ENCODE results near the gene PLCB1. TPM values are rescaled to one million over a fixed set of nuclear protein-coding genes. Genes with fewer than 3 reads are reported as not detected.
A peak's percentile ranks its signal among the peaks of the same experiment; 100 is the strongest.

PLCB1 gene
- total RNA-seq, 1 donor from 2014 or later: 10.7 TPM

DNA sequence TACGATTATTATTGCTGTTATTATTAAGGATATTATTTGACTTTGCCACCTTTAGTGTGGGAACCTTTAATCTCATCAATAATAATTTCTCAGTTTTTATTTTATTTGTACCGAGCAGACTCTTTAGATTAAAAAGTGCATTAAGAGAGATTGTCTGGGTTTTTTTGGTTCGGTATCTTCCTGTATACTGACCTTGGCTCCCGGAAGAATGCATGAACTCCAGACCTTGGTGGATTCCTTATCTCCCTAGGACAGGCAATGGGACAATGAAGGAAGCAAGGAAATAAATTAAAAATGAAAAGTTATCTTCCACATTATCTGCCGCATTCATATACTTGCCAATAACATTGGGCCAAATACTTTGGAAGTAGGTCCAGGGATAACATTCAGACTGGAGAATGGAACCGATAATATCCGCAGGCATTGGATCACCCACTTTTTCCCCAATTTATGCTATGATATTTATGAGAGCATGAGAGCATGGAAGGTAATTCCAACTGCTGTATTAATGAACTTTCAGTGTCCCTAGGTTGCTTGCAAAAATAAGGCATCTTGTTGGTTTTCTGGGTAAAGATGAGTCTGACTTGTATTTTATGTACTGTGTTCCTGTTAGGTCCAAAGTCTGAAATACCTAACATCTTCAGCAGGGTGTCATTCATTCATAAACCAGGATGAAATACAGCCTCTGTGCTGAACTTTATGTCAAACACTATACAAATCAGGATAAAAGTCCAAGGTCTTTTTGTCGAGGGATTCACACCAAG lies 232.1 kb downstream of the PLCB1 start:
- no peaks in the 10 kb centered on the region for H3K79me2 ChIP-seq (ENCODE audit: insufficient read depth, low read length)
- no peaks in the 10 kb centered on the region for H4K20me1 ChIP-seq (ENCODE audit: insufficient read depth, low read length)
- no peak for TF ChIP-seq EZH2 (IDR thresholded peaks at IDR 0.05; ENCODE audit: insufficient read depth, low read length)
- TF ChIP-seq, protein P1, sequence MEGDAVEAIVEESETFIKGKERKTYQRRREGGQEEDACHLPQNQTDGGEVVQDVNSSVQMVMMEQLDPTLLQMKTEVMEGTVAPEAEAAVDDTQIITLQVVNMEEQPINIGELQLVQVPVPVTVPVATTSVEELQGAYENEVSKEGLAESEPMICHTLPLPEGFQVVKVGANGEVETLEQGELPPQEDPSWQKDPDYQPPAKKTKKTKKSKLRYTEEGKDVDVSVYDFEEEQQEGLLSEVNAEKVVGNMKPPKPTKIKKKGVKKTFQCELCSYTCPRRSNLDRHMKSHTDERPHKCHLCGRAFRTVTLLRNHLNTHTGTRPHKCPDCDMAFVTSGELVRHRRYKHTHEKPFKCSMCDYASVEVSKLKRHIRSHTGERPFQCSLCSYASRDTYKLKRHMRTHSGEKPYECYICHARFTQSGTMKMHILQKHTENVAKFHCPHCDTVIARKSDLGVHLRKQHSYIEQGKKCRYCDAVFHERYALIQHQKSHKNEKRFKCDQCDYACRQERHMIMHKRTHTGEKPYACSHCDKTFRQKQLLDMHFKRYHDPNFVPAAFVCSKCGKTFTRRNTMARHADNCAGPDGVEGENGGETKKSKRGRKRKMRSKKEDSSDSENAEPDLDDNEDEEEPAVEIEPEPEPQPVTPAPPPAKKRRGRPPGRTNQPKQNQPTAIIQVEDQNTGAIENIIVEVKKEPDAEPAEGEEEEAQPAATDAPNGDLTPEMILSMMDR (IDR thresholded peaks at IDR 0.05; ENCODE audit: insufficient read depth, low read depth, low read length): no peak
- H3K4me2 ChIP-seq (ENCODE audit: low read length): no peak overlapping the region
- H3K9me3 ChIP-seq (ENCODE audit: insufficient read depth, low read depth, low read length): no peaks in the 10 kb centered on the region
- H3K27me3 ChIP-seq (ENCODE audit: insufficient read depth, low read length): no peaks in the 10 kb centered on the region
- FAIRE-seq (no peak), DNase-seq (ENCODE audit: low read depth) (no peak)
- H3K4me3 ChIP-seq (ENCODE audit: insufficient read depth, low read depth, low read length): no peak overlapping the region
- no peak overlapping the region for H2AFZ ChIP-seq (ENCODE audit: low read depth, low read length)
- no peak overlapping the region for H3K9ac ChIP-seq (ENCODE audit: low read length)
- no peaks in the 10 kb centered on the region for H3K36me3 ChIP-seq (ENCODE audit: insufficient read depth, low read length)
- no peaks in the 10 kb centered on the region for H3K36me3 Mint-ChIP-seq (ENCODE audit: low read depth, unreplicated experiment)
- no peak overlapping the region for H3K4me3 Mint-ChIP-seq (ENCODE audit: unreplicated experiment)
- H3K4me1 ChIP-seq (ENCODE audit: insufficient read depth, low read length): no peaks in the 10 kb centered on the region
- H3K27ac ChIP-seq (ENCODE audit: low read depth, low read length): no peak overlapping the region
- H3K9me3 Mint-ChIP-seq (ENCODE audit: unreplicated experiment): peaks cover 1% of the 10 kb centered on the region
- H3K27ac Mint-ChIP-seq (ENCODE audit: unreplicated experiment): no peak overlapping the region
- H3K27me3 Mint-ChIP-seq (ENCODE audit: low read depth, unreplicated experiment): no peaks in the 10 kb centered on the region
- peaks cover 4% of the 10 kb centered on the region for H3K4me1 Mint-ChIP-seq (ENCODE audit: low read depth, unreplicated experiment)

DNA sequence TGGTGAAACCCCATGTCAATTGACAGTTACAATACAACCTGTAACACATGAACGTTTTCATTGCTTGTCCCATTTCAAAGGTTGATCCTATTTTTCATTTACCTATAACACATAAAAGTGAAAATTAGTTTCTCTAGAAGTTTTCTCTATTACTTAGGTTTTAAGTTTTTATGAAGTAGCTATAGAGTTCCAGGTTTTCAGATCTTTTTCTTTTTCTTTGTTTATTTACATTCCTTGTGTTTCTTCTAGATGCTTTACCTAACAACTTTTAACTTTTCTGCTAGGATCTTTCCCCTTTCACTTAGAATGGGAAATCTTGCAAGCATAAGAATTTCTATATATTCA lies 232.6 kb downstream of the PLCB1 start:
- Mint-ChIP-seq H3K4me1 (ENCODE audit: low read depth, unreplicated experiment) (peaks cover 4% of the 10 kb centered on the region), H3K36me3 (ENCODE audit: low read depth, unreplicated experiment) (no peaks in the 10 kb centered on the region), H3K9me3 (ENCODE audit: unreplicated experiment) (peaks cover 1% of the 10 kb centered on the region), H3K4me3 (ENCODE audit: unreplicated experiment) (no peak overlapping the region), H3K27me3 (ENCODE audit: low read depth, unreplicated experiment) (no peaks in the 10 kb centered on the region), H3K27ac (ENCODE audit: unreplicated experiment) (no peak overlapping the region)
- no peak overlapping the region for H2AFZ ChIP-seq (ENCODE audit: low read depth, low read length)
- no peak overlapping the region for H3K4me2 ChIP-seq (ENCODE audit: low read length)
- no peak overlapping the region for H3K4me3 ChIP-seq (ENCODE audit: insufficient read depth, low read depth, low read length)
- H3K27ac ChIP-seq (ENCODE audit: low read depth, low read length): no peak overlapping the region
- no peaks in the 10 kb centered on the region for H3K27me3 ChIP-seq (ENCODE audit: insufficient read depth, low read length)
- H3K79me2 ChIP-seq (ENCODE audit: insufficient read depth, low read length): no peaks in the 10 kb centered on the region
- TF ChIP-seq EZH2 (IDR thresholded peaks at IDR 0.05; ENCODE audit: insufficient read depth, low read length): no peak
- TF ChIP-seq, protein P1 (IDR thresholded peaks at IDR 0.05; ENCODE audit: insufficient read depth, low read depth, low read length): no peak
- no peaks in the 10 kb centered on the region for H3K4me1 ChIP-seq (ENCODE audit: insufficient read depth, low read length)
- DNase-seq (ENCODE audit: low read depth) (no peak), FAIRE-seq (peak; percentile 45)
- H3K36me3 ChIP-seq (ENCODE audit: insufficient read depth, low read length): no peaks in the 10 kb centered on the region
- no peak overlapping the region for H3K9ac ChIP-seq (ENCODE audit: low read length)
- no peaks in the 10 kb centered on the region for H4K20me1 ChIP-seq (ENCODE audit: insufficient read depth, low read length)
- H3K9me3 ChIP-seq (ENCODE audit: insufficient read depth, low read depth, low read length): no peaks in the 10 kb centered on the region

DNA sequence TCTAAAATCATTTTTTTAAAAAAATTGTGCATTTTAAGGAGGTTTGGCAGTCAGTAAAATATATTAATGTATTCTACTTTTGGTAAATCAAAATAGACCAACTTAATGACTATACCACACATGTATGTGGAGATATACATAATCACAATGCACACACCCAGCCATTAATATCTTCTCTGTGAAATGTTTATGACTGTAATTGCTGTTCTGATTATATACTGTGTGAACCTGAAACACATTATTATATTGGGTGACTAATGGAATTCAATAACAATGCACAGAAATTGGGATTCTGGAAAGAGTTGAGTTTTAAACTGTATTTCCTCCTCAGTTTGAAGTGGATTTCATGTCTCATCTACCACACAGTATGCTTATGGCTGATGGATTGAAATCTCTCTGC lies 233.6 kb downstream of the PLCB1 start:
- Mint-ChIP-seq H3K36me3 (ENCODE audit: low read depth, unreplicated experiment) (no peaks in the 10 kb centered on the region), H3K27me3 (ENCODE audit: low read depth, unreplicated experiment) (peaks cover 5% of the 10 kb centered on the region), H3K9me3 (ENCODE audit: unreplicated experiment) (peaks cover 1% of the 10 kb centered on the region), H3K27ac (ENCODE audit: unreplicated experiment) (no peak overlapping the region), H3K4me1 (ENCODE audit: low read depth, unreplicated experiment) (no peaks in the 10 kb centered on the region), H3K4me3 (ENCODE audit: unreplicated experiment) (no peak overlapping the region)
- H3K4me1 ChIP-seq (ENCODE audit: insufficient read depth, low read length): no peaks in the 10 kb centered on the region
- FAIRE-seq (no peak), DNase-seq (ENCODE audit: low read depth) (no peak)
- H3K4me2 ChIP-seq (ENCODE audit: low read length): no peak overlapping the region
- H3K36me3 ChIP-seq (ENCODE audit: insufficient read depth, low read length): no peaks in the 10 kb centered on the region
- H3K9ac ChIP-seq (ENCODE audit: low read length): no peak overlapping the region
- no peaks in the 10 kb centered on the region for H3K9me3 ChIP-seq (ENCODE audit: insufficient read depth, low read depth, low read length)
- H3K27me3 ChIP-seq (ENCODE audit: insufficient read depth, low read length): no peaks in the 10 kb centered on the region
- TF ChIP-seq, protein P1 (IDR thresholded peaks at IDR 0.05; ENCODE audit: insufficient read depth, low read depth, low read length): no peak
- TF ChIP-seq EZH2 (IDR thresholded peaks at IDR 0.05; ENCODE audit: insufficient read depth, low read length): no peak
- no peak overlapping the region for H3K27ac ChIP-seq (ENCODE audit: low read depth, low read length)
- no peaks in the 10 kb centered on the region for H3K79me2 ChIP-seq (ENCODE audit: insufficient read depth, low read length)
- H3K4me3 ChIP-seq (ENCODE audit: insufficient read depth, low read depth, low read length): no peak overlapping the region
- H2AFZ ChIP-seq (ENCODE audit: low read depth, low read length): no peak overlapping the region
- H4K20me1 ChIP-seq (ENCODE audit: insufficient read depth, low read length): no peaks in the 10 kb centered on the region

Data from astrocyte (in vitro differentiated cells and primary cell).